Endodermal cell (in vitro differentiated cells): Measurements from ENCODE around the gene C5AR1. TPM values are rescaled to one million over a fixed set of nuclear protein-coding genes. Genes with fewer than 3 reads are reported as not detected.

Source experiments
- DNase-seq: peaks from one replicate; pipeline ENCODE4 v3.0.0-alpha.2; 2017
- H3K27ac ChIP-seq: 2 replicates; pipeline ENCODE4 v1.5.1; 2013; ENCODE audit warnings: mild to moderate bottlenecking, low read depth, low read length, moderate library complexity
- H3K27me3 ChIP-seq: 2 replicates; pipeline ENCODE4 v1.6.1; 2013; ENCODE audit warnings: mild to moderate bottlenecking, low read length, moderate library complexity; ENCODE audit not compliant: insufficient read depth, control insufficient read depth, poor library complexity, severe bottlenecking
- H3K36me3 ChIP-seq: 2 replicates; pipeline ENCODE4 v1.7.0; 2013; ENCODE audit warnings: mild to moderate bottlenecking, low read length, moderate library complexity; ENCODE audit not compliant: control insufficient read depth, insufficient read depth
- H3K4me1 ChIP-seq: one replicate; pipeline ENCODE4 v1.7.0; 2013; ENCODE audit warnings: low read length; ENCODE audit not compliant: control insufficient read depth, insufficient read depth
- H3K4me3 ChIP-seq: 2 replicates; pipeline ENCODE4 v1.5.1; 2013; ENCODE audit warnings: mild to moderate bottlenecking, low read length, moderate library complexity
- H3K9ac ChIP-seq: 2 replicates; pipeline ENCODE4 v1.6.1; 2013; ENCODE audit warnings: mild to moderate bottlenecking, low read length, moderate library complexity; ENCODE audit not compliant: poor library complexity, severe bottlenecking; ENCODE audit errors: extremely low read depth
- H3K9me3 ChIP-seq: 2 replicates; pipeline ENCODE4 v1.6.1; 2013; ENCODE audit warnings: mild to moderate bottlenecking, low read length, moderate library complexity; ENCODE audit not compliant: control insufficient read depth
- H3K27ac Mint-ChIP-seq: 2 replicates; pipeline ENCODE4 v1.8.0; 2020; ENCODE audit warnings: mixed read lengths
- H3K27me3 Mint-ChIP-seq: 2 replicates; pipeline ENCODE4 v1.8.0; 2021; ENCODE audit warnings: mild to moderate bottlenecking, mixed read lengths; ENCODE audit not compliant: insufficient read depth
- H3K36me3 Mint-ChIP-seq: 2 replicates; pipeline ENCODE4 v1.8.0; 2020; ENCODE audit warnings: low read depth, mixed read lengths
- H3K4me1 Mint-ChIP-seq: 2 replicates; pipeline ENCODE4 v1.8.0; 2020; ENCODE audit warnings: mixed read lengths
- H3K4me3 Mint-ChIP-seq: 2 replicates; pipeline ENCODE4 v1.8.0; 2020; ENCODE audit warnings: mild to moderate bottlenecking, moderate library complexity, mixed read lengths
- H3K9me3 Mint-ChIP-seq: 2 replicates; pipeline ENCODE4 v1.8.0; 2020; ENCODE audit warnings: mild to moderate bottlenecking, mixed read lengths
- WGBS, 2 experiments: methylation state at CpG; one replicate each; pipeline versions ENCODE4 v1.1.5 to v1.1.7; 2013; ENCODE audit warnings: missing lambda C conversion rate in 2 of 2, mixed read lengths in 1 of 2; ENCODE audit not compliant: insufficient coverage in 1 of 2, insufficient read length in 1 of 2; 5-methylcytosine and 5-hydroxymethylcytosine counted together
- total RNA-seq, 2 donors: library from RNA; stranded (reverse); fragmentation: NEBNext Ultra II Directional in 1 of 2; extraction: Animal tissue kit (Norgen Biotek cat#: 25700) in 1 of 2; gene quantifications; 2 replicates in 1 of 2; 3 replicates in 1 of 2; pipeline ENCODE4 v1.2.1, GENCODE V29; 2021
- TF ChIP-seq, protein P1 (sequence below): fragments of 200-600 bp; sonication (generic); conservative IDR thresholded peaks from 2 replicates; pipeline ENCODE4 v1.5.0; 2021; ENCODE audit warnings: antibody characterized with exemption, mild to moderate bottlenecking

The C5AR1 gene
- total RNA-seq, 2 donors from 2014 or later = 0.48 TPM; not detected in 1

DNA sequence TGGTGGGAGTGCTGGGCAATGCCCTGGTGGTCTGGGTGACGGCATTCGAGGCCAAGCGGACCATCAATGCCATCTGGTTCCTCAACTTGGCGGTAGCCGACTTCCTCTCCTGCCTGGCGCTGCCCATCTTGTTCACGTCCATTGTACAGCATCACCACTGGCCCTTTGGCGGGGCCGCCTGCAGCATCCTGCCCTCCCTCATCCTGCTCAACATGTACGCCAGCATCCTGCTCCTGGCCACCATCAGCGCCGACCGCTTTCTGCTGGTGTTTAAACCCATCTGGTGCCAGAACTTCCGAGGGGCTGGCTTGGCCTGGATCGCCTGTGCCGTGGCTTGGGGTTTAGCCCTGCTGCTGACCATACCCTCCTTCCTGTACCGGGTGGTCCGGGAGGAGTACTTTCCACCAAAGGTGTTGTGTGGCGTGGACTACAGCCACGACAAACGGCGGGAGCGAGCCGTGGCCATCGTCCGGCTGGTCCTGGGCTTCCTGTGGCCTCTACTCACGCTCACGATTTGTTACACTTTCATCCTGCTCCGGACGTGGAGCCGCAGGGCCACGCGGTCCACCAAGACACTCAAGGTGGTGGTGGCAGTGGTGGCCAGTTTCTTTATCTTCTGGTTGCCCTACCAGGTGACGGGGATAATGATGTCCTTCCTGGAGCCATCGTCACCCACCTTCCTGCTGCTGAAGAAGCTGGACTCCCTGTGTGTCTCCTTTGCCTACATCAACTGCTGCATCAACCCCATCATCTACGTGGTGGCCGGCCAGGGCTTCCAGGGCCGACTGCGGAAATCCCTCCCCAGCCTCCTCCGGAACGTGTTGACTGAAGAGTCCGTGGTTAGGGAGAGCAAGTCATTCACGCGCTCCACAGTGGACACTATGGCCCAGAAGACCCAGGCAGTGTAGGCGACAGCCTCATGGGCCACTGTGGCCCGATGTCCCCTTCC, 10.5 kb downstream of the C5AR1 start:
- H3K4me3 Mint-ChIP-seq = no peak overlapping the region
- H3K27me3 ChIP-seq = no peaks in the 10 kb centered on the region
- H3K27ac Mint-ChIP-seq = no peak overlapping the region

DNA sequence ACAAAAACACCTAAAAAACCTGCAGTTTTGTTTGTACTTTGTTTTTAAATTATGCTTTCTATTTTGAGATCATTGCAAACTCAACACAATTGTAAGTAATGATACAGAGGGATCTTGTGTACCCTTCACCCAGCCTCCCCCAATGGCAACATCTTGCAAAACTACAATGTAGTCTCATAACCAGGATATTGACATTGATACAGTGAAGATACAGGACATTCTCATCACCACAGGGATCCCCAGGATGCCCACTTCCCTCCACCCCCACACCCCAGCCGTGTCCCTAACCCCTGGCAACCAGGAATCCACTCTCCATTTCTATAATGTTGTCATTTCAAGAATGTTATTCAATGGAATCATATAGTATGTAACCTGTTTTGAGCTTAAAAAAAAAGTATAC, 12.0 kb downstream of the C5AR1 start:
- Mint-ChIP-seq H3K4me1 (no peaks in the 10 kb centered on the region), H3K27me3 (no peaks in the 10 kb centered on the region), H3K4me3 (no peak overlapping the region), H3K9me3 (no peaks in the 10 kb centered on the region), H3K36me3 (no peaks in the 10 kb centered on the region), H3K27ac (no peak overlapping the region)
- Histone ChIP-seq H3K4me3 (no peak overlapping the region), H3K9me3 (no peaks in the 10 kb centered on the region), H3K27ac (no peak overlapping the region), H3K36me3 (no peaks in the 10 kb centered on the region), H3K9ac (no peak overlapping the region), H3K27me3 (no peaks in the 10 kb centered on the region), H3K4me1 (no peaks in the 10 kb centered on the region)
- DNase-seq = no peak
- TF ChIP-seq, protein P1, sequence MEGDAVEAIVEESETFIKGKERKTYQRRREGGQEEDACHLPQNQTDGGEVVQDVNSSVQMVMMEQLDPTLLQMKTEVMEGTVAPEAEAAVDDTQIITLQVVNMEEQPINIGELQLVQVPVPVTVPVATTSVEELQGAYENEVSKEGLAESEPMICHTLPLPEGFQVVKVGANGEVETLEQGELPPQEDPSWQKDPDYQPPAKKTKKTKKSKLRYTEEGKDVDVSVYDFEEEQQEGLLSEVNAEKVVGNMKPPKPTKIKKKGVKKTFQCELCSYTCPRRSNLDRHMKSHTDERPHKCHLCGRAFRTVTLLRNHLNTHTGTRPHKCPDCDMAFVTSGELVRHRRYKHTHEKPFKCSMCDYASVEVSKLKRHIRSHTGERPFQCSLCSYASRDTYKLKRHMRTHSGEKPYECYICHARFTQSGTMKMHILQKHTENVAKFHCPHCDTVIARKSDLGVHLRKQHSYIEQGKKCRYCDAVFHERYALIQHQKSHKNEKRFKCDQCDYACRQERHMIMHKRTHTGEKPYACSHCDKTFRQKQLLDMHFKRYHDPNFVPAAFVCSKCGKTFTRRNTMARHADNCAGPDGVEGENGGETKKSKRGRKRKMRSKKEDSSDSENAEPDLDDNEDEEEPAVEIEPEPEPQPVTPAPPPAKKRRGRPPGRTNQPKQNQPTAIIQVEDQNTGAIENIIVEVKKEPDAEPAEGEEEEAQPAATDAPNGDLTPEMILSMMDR = no peak
- 100% methylated on average over 1 of the region's 1 CpG; no CpG with 5 or more reads in 1 of the 2 experiments for WGBS, 2 experiments

More for the DNA sequence above, 10.5 kb downstream of the C5AR1 start:
- Histone ChIP-seq H3K4me3 (no peak overlapping the region), H3K4me1 (no peaks in the 10 kb centered on the region), H3K27ac (no peak overlapping the region), H3K36me3 (no peaks in the 10 kb centered on the region), H3K9ac (no peak overlapping the region), H3K9me3 (no peaks in the 10 kb centered on the region)
- Mint-ChIP-seq H3K4me1 (peaks cover 4% of the 10 kb centered on the region), H3K9me3 (no peaks in the 10 kb centered on the region), H3K27me3 (no peaks in the 10 kb centered on the region), H3K36me3 (no peaks in the 10 kb centered on the region)
- no peak for DNase-seq
- 95 to 98% methylated on average over 38 to 46 of the region's 46 CpGs for WGBS, 2 experiments
- TF ChIP-seq, protein P1 = no peak

DNA sequence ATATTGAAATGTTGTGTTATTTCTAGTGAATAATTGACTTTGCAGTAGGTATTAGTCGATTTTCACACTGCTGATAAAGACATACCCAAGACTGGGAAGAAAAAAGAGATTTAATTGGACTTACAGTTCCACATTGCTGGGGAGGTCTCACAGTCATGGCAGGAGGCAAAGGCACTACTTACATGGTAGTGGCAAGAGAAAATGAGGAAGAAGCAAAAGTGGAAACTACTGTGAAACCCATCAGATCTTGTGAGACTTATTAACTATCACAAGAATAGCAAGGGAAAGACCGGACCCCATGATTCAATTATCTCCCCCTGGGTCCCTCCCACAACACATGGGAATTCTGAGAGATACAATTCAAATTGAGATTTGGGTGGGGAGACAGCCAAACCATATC, 12.4 kb downstream of the C5AR1 start:
- no peak overlapping the region for H3K27ac Mint-ChIP-seq

More for the DNA sequence above, 12.4 kb downstream of the C5AR1 start:
- no peaks in the 10 kb centered on the region for H3K4me1 Mint-ChIP-seq
- no peaks in the 10 kb centered on the region for H3K27me3 ChIP-seq
- H3K4me3 Mint-ChIP-seq = no peak overlapping the region
- H3K27me3 Mint-ChIP-seq = no peaks in the 10 kb centered on the region
- no peaks in the 10 kb centered on the region for H3K36me3 Mint-ChIP-seq
- no peaks in the 10 kb centered on the region for H3K9me3 ChIP-seq
- TF ChIP-seq, protein P1 = no peak
- no peak for DNase-seq
- 92% methylated on average over 1 to 2 of the region's 2 CpGs for WGBS, 2 experiments
- H3K36me3 ChIP-seq = no peaks in the 10 kb centered on the region
- H3K27ac ChIP-seq = no peak overlapping the region
- H3K9ac ChIP-seq = no peak overlapping the region
- H3K9me3 Mint-ChIP-seq = no peaks in the 10 kb centered on the region
- no peak overlapping the region for H3K4me3 ChIP-seq
- H3K4me1 ChIP-seq = no peaks in the 10 kb centered on the region
